Measurements from ENCODE around the gene IGSF9B. TPM values are rescaled to one million over a fixed set of nuclear protein-coding genes. Genes with fewer than 3 reads are reported as not detected.

The IGSF9B gene
- total RNA-seq, 1 donor, result 0.81 TPM

DNA sequence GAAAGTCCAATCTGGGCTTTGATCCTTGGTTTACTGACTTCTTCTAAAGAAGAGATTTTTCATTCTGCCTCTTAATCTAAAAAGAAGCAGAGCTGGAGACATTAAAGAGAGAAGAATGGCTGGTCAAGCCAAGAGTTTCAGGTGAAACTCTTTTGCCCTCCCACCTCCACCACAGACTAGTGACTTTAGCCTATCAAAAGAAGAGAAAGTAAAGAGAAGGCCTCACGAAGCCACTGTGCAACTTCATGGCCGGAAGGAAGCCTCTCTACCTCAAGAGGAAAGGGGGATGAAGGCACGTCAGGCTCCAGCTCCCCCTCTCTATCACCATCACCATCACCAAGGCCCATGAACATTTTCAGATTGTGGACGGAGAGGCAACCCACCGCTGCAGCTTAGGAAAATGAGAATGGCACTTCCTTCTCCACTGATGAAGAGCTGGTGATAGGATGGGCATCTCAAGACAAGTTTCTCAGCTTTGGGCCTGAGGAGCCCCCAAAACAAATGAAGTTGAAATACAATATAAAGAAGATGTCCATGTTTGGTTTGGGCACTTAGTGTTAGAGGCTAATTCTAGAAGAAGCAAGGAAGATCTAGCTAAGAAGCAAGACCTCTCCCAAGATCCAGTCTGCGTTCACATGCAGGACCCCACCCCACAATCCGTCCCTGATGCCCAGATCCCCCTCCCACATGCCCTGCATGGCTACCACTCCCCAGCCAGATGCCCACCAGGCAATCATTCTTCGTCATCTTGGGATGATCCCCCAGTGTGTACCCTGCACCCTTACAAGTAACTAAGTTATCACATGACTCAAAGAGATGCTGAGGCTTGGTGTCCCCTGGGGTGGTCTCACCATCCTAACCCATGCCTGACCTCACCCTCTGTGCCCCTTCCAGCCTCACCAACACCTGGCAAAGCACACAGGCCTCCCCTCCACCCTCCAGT is 52.6 kb downstream of the IGSF9B start:
- DNase-seq (ENCODE audit: low read depth in 2 of 3, low spot score in 2 of 3), result no peak

DNA sequence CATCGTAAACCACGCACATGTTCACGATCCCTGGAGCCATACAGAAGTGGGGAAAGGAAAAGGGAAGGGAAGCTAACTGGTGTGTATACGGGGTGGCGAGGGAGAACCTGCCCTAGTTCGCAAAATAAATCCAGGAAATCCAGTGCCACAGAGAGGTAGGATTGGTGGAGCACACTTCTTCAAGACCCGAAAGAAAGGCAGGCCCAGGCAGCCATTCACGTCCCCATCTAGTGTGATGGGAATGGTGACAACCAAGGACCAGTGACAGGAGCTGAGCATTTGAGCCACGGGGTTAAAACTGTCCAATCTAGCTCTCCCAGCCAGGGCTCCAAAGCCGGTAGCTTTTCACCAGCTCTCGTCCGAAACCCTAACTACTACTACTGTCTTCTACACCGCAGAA is 53.7 kb downstream of the IGSF9B start:
- DNase-seq (ENCODE audit: low read depth in 2 of 3, low spot score in 2 of 3), result no peak

DNA sequence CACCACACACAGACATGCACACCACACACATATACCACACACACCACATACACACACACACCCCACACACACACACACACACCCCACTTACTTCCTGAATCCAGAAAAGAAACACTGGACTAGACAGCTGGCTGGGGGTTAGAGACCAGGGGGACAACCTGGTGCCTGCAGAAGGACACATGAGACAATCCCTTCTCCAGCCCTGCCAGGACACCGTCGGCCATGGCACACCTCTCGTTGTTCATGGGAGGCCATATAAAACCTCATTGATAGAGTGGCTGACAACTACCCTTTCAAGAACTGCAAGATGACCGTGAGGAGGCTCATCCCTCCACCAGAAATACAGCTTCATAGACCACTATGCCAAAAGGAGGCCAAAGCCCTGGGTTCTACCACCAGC is 54.3 kb downstream of the IGSF9B start:
- DNase-seq (ENCODE audit: low read depth in 2 of 3, low spot score in 2 of 3), result no peak

DNA sequence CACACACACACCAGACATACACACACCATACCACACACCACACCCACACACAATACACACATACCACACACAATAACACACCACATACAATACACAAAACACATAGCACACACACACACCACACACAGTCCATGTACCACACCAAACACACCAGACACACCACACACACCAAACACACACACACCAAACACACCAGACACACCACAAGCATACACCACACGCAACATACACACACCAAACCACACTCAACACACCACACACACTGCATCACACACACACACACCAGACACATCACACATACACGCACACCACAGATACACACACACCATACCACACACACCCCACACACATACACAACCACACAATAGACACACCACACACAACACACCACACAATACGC is 54.8 kb downstream of the IGSF9B start:
- DNase-seq (ENCODE audit: low read depth in 2 of 3, low spot score in 2 of 3), result no peak

DNA sequence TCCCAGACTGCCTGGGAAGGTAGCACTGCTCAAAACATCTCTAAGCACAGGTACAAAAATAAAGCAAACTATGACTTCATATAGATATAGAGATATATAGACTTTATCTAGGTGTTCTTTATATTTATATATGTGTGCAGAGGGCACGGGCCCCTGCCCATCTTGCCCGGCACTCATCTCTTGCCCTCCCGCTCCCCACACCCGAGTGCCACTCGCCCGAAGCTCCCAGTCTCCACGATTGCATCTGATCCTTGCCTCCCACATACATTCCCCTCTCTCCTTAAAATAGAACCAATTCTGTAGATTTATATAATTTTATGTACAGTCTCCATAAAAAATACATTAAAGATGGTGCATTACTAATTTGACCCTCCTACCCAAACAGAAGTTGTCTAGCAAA is 55.5 kb downstream of the IGSF9B start:
- DNase-seq (ENCODE audit: low read depth in 2 of 3, low spot score in 2 of 3), result no peak

DNA sequence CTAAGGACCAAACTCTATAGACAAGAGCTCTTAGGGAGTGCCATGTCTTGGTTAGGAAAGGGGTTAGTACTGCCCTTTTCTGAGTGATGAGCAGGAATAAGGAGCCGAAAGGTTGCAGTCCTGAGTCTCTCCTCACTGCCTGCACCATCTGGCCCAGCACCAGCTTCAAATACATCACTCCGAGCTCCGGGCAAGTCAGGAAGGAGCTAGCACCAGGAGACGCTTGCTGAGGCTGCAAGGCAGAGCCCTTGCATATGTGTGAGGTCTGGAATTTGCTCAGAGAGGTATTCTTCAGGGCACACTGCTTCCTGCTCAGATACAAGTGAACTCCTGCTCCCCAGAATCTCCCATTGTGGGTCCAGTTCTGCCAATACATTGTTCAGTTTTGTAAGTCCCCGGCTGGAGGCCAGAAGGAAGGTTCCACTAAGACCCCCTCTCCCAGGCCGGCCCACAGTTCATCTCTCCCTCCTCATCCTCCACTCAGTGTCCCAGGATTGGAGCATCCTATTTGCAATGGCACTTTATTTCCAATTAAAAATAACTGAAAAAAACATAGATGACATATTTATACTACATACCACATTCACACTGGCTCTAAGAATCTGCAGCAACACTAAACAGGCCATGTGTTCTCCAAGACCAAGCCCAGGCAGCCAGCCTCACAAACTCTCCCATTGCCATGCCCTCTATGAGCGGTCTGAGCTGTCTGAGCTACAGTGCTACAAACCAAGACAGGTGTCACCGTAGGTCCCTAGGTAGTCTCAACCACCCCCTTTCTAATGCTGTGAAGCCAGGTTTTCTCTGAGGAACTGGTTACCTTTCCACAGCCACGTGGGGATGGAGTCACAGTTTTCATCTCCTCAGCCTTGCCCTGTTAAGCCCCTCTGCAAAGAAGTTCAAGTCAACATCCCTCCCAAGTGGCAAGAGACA is 56.3 kb downstream of the IGSF9B start:
- no peak for DNase-seq (ENCODE audit: low read depth in 2 of 3, low spot score in 2 of 3)

DNA sequence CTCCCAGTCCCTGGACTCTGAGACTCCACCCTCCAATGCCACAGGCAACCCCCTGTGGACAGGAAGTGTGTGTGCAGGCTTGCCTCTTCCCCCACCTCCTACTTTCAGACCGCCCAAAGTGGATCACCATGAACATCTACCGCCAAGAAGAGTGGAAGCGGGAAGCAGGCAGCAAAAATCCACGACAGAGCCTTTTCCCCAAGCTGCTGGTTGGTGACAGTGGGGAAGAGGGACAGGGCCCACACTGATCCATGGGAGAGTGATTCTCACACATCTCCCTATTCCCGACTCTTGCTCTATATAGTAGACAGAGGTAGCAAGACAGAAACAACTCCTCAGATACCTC is 58.0 kb downstream of the IGSF9B start:
- DNase-seq (ENCODE audit: low read depth in 2 of 3, low spot score in 2 of 3), result no peak

DNA sequence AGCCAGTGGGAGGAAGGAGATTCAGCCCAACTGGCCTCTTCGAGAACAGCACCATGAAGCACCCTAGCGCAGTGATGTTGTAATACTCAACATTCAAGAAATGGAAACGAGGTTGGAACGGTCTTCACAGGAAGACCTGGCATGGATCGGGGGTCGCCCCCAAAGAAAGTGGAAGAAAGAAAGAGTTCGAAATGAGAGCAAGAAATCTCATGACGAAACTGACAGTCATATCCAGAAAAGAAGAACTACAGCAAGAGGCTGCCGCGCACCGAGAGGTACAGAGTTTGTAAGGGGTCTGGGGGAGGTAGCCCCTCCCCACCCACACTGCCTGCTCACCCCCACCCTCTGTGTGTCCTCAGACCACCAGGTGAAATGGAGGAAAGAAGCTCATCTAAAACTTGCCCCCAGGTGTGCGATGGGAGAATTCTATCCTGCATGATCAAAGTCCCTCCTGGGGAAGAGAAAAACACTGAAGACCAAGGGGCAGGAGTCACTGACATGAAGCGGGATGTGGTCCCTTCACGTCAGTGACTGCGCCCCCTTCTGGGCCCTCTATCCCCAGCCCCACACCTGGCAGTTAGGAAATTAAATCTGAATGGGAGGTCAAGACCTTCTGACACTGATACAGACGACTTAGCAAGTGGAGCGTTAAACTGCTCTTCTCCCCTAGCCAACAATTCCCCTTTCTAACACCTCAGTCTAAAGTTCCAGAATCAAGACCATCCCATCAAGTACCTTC is 58.6 kb downstream of the IGSF9B start:
- DNase-seq (ENCODE audit: low read depth in 2 of 3, low spot score in 2 of 3), result no peak

DNA sequence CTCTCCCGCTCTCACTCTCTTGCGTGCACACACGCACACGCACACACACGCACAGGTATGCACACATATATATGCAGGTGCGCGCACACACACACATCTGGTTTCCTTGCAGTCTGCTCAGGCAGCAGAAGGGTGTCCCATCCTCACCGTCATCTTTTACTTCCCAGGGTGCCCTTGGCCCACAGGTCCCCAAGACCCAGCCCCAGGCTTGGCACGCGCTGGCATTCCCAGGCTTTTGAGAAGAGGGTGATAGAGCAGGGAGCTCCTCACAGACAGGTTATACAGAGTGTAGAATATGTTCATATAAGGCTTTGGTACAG is 59.5 kb downstream of the IGSF9B start:
- no peak for DNase-seq (ENCODE audit: low read depth in 2 of 3, low spot score in 2 of 3)

DNA sequence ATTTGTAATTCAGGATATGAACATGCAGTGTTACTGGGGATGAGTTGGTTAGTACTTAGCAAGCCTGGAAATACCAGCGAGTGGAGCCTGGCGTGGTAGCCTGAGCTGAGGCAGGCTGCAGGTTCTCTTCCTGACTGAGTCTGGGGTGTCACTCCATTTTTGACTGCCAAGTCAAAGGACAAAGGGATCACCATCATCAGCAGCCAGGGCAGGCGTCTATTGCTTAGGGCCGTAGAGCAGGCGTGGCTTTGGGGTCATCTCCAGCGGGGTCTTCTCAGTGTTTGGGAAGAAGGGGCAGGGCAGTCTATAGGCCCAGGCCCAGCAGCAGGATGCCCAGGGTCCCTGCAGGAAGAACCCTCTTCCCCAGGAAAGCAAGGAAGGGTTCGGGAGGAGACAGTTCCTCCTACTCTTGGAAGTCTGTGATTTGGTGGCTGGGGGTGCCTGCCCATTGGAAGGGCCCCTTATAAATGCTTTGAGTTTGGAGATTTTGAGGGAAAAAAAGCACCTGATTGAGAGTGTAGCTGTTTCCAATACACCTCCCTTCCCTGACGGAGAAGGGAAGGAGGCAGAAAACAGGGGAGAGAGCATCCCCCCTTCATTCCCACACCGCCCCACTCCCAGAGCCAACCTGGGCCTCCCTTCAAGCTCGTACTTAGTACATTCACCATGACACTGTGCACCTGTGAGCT is 60.0 kb downstream of the IGSF9B start:
- DNase-seq (ENCODE audit: low read depth in 2 of 3, low spot score in 2 of 3), result no peak

DNA sequence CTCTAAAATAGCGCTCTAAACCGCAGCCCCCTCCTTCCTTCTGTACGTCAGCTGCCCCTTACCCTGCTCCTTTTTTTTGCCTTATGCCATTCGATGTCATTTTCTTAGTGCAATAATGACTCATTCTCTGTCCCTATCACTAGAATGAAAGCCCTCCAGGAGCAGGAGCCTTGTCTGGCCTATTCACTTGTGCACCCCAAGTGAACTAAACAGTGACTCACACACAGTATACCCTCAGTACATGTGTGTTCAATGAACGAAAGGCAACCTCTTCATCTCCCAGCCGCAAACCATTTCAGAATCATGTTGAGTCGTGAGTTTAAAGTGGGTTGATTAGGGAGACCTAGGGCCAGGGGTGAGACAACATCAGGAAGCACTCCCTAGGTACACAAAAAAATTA is 60.7 kb downstream of the IGSF9B start:
- DNase-seq (ENCODE audit: low read depth in 2 of 3, low spot score in 2 of 3), result no peak

DNA sequence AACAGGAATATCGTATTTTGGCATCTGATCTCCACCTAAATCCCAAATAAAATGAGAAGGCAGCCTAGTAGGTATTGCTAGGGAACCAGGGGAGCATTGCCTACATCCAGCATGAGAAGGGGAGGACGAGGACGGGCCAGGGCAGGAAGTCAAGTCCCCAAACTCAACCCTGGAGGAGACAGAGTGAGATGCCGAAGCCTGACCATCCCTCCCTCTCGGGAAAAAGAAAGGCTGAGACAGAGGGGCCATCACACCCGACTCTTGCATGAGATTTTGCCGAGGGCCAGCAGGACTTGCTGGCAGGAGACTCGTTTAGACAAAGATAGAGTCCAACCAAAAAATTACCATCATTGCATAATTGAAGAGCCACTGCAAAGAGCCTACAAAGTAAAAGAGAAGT is 61.2 kb downstream of the IGSF9B start:
- DNase-seq (ENCODE audit: low read depth in 2 of 3, low spot score in 2 of 3), result no peak

DNA sequence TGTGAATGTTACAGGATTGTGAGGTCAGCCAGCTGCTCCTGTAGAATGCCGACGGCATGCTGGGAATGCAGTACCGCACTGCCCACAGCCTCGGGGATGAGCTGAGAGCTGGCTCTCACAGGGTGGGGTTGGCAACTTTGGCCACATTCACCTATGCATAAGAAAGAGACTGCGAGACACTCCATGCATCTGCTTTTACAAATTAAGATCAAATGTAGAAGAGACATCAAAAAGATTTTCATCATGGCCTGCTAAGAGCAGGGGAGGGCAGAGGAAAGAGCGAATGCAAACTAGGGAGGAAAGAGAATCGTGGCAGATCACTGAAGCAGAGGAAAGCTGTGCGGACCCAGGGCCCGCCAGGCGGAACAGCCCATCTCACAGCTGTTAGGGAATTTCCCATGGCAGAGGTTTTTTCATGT is 61.7 kb downstream of the IGSF9B start:
- DNase-seq (ENCODE audit: low read depth in 2 of 3, low spot score in 2 of 3), result no peak

DNA sequence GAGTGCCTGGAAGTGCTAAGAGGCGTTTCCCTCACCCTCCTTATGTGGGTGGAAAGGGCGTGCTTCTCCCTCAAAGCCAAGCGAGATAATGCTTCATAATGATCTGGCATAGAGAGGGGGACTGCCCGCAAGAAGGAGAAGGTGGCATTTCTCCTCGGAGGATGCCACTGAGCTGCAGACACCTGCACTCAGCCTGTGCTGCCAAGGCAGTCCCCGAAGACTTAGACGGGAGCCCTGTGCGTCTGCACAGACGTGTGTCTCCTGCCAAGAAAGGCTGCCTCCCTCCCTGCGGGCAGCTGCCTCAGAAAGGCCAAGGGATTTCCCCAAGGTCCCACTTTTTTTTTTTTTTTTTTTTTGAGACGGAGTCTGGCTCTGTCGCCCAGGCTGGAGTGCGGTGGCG is 63.4 kb downstream of the IGSF9B start:
- DNase-seq (ENCODE audit: low read depth in 2 of 3, low spot score in 2 of 3), result no peak

DNA sequence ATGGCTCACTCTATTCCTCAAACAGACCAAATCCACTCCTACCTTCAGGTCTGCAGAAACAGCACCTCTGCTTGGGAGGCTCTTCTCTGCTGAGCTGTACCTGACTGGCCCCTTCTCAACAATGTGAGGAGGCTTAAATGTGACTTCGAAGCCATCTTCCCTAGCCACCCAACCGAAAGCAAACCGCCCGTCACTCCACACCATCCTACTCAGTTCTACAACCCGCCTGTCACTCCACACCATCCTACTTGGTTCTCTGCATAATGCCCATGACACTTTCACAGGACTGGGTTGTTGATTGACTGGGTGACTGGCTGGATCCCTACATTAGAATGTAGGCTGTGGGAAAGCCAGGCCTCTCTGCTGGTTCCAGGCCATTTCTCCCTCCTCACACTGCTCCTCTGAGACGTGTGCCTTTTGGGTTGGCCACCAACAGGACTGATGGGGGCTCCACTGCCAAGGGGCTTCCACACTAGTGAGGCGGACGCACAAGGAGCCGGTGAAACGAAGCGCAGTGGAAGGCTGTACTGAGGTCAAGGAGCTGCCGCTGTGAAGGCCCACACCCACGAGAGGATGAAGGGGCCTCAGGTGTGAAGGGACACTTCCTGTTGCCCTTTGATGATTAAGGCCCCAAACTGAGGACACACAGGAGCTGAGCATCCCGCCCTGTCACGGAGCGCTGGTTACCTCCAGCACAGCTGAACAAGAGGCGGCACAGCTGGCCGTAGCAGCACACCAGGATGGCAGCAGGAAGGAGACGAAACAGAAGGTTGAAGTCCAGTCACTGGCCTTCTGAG is 64.0 kb downstream of the IGSF9B start:
- no peak for DNase-seq (ENCODE audit: low read depth in 2 of 3, low spot score in 2 of 3)

DNA sequence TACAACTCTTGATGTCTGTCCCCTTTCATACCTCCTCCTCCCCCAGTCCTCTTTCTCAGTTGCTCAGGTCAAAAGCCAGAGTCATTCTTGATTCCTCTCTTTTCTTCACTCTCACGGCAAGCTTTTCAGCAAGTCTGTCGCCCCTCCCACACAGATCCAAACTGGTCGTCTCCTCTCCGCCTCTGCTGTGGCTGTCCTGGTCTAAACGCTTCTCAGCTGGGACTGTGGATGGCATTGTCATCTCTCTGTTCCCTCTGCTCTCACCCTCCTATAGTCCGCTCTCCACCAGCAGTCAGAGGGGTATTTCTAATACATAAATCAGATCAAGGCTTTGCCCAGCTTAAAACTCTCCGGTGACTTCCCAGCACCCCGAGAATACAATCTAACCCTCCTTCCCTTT is 64.6 kb downstream of the IGSF9B start:
- no peak for DNase-seq (ENCODE audit: low read depth in 2 of 3, low spot score in 2 of 3)

DNA sequence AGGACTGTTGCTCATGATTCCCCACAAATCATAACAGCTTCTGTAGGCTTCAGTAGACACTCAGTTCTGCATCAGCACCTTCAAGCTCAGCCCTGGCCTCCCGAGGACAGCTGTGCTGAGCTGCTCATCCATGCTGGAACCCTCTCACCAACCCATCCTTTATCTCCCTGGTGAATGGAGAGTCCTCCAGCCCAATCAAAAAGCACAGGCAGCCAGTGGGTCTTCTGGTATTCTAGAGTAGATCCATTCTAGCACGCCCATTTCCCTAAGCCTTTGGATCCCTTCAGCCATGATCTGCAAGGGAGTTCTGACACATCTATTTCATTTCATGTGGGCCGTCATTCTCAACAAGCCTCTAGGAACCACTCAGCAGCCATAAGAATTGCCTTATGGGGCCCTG is 66.9 kb downstream of the IGSF9B start:
- no peak for DNase-seq (ENCODE audit: low read depth in 2 of 3, low spot score in 2 of 3)

DNA sequence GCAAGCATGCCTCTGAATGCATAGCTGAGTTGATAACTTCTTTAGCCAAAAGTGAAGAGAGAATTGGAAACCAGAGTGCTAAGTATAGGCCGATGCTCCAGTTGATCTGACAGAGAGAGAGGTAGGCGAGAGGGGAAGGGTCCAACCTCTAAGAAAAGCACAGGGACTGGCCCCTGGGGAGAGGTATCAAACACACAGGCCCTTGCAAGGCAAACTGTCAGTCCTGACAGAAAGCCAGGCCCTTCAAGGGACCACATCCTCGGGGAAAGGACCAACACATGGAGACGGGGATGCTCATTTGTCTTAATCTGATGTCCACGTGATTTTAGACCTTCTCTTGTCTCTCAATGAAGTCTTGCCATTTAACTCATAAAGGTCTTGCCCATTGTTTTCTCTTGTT is 67.6 kb downstream of the IGSF9B start:
- DNase-seq (ENCODE audit: low read depth in 2 of 3, low spot score in 2 of 3), result no peak

DNA sequence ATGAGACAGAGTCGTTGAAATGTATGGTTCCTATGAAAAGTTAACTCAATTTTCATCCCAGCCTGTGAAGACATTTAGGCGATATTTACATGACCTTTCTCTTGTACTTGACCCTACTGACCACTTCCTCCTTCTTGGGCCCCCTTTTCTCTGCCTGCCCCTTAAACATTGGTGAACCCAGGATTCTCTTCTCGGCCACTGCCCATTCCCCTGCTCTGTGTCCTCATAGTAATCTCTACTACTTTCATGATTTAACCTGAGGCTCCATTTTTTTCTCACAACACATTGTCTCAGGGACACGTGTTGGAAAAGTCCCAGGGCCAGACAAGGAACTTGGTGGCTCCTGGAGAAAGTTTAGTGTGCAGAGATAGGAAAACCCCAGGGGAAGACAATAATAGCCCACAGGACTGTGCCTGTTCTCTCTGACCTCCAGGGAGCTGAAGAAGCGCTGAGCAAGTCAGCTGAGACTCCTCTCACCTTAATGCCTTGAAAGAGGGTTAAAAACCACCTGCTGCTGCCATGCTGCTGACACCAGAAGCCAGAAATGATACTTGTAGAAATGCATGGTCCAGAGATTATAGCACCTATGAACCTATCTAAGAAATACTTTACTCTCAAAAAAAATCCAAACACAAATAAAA is 69.0 kb downstream of the IGSF9B start:
- no peak for DNase-seq (ENCODE audit: low read depth in 2 of 3, low spot score in 2 of 3)

Data from hematopoietic multipotent progenitor cell (in vitro differentiated cells).